GM18511 (cell line): ENCODE measurements around the gene IGF2BP1.
"Not testable (repeated sequence)": the region's sequence is repeated elsewhere in the genome, so short reads cannot be mapped to it uniquely, and the experiment has no call there.

Experiments
- ATAC-seq: cut with Tn5 transposase; IDR thresholded peaks from one replicate; pipeline ENCODE4 v1.9.1; 2021; ENCODE audit warnings: mild to moderate bottlenecking, moderate library complexity; ENCODE audit not compliant: unreplicated experiment

Gene IGF2BP1

GRCh38 chr17:48995304-48995973 lies 1.7 kb upstream of the IGF2BP1 start:
- ATAC-seq: no peak

DNA sequence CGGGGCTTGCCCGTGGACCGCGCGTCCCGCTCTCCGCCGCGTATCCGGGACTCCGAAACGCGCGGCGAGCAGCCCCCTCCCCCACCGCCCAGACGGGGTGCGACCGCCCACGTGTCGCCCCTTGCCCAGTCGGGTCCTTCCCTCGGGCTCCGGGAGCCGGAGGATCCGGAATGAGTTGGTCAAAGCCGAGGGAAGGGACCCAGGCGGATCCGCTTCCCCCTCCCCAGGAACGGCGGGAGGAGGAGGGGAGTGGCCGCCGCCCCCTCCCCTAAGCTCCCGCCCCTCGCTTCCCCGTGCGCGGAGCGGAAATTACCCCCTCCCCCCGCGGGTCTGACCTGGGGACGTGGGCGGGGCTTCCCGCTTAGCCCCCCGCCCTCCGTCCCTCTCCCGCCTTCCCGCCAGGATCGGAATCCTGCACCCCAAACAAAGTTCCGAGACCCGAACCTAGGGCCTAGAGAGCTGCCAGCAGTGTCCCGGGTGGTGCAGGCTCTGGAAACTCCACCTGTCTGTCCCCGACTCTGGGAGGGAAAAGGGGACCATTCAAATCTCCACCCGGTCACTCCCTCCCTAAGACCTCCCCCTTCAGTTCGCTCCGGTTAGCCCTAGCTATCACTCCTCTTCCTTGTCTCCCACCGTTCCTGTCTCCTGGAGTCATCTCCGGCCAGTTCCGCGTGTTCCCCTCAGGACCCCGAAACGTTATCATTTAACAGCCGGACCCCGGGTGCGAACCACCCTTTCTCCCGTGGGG lies 1.0 kb upstream of the IGF2BP1 start:
- no peak for ATAC-seq

GRCh38 chr17:48996722-48997102 lies 473 bp upstream of the IGF2BP1 start:
- no peak for ATAC-seq

DNA sequence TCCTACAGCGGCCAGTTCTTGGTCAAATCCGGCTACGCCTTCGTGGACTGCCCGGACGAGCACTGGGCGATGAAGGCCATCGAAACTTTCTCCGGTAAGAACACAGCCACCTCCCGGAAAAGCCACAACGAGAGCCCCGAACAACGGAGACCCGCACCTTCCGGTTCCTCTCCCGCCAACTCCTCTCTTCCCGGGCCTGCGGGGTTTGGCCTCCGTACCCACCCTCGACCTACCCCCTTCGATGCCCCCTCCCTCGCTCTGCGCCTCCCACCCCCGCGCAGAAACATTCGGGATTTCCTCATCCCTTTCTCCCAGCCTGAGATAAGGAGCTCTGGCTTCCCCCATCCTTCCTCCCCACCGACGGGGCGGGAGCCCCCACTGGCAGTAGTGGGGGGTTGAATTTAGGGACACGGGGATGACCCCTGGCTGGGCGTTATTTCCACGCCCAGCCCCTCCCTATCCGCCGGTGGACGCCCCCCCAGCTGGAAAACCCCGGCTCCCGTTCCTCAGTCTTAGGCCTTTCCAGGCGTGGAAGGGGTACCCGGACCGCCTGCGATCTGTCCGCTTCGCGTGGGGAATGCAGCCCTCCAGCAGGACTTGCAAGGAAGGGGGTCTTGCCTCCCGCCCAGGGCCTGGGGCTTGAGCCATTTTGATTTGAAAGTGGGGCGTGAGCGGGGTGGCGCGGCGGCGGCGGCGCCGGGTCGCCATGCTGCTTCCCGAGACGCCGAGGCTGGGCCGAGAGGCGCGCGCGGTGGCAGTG lies 822 bp downstream of the IGF2BP1 start:
- ATAC-seq: no peak

- ATAC-seq: no peak
These were observed 1.6 kb downstream of the IGF2BP1 start for GRCh38 chr17:48998587-48999440.

DNA sequence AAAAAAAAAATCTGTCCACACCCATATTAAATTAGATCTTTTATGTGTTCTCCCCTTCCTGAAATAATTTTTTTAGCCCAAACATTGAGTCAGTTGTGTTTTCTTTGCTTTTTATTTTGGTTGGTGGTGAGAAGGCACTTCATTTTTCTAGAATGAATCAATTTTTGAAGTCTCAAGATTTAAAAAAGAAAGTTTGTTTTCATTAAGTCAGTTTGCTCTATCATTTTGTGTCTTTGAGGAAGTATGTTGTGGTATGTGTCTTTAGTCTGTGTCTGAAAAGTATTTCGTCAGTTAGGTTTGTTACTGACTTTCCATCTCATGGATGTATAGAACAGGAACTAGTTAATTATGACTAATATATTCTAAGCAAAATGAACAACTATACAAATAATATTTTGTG lies 3.8 kb downstream of the IGF2BP1 start:
- ATAC-seq: no peak

DNA sequence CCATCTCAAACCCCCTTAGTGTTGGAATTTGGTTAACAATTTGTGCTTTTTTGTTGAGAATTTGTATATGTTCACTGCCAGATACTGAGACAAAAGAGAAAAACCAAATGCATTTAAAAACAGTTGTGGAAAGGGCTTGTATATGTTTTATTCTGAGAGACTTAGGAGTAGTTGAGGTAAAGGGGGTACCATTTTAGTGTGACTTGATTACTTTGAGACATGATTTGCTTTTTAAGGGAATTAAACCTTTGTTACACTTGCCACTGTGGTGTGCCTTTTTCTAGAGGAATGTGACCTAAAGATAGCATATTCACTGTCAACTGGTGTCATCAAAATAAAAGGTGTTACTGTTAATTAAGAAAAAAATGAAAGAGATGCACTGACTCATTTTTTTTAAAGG lies 4.5 kb downstream of the IGF2BP1 start:
- no peak for ATAC-seq

DNA sequence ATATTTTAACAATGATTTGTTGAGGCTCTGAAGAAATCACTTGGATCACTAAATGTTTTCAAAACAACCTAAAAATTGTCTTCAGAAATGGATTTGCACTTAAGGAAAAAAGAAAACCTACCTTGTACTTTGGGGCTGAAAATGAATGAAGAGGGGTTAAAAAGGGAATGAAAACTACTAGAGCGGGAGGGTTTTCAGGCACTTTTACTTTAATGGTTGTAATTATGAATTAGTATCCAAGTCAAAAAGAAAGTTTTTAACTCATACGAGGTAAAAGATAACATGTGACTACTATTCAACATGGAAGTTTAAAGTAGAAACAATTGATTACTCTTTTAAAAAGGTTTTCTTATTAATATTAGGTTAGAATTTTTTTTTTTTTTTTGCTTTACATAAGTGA lies 5.1 kb downstream of the IGF2BP1 start:
- no peak for ATAC-seq

DNA sequence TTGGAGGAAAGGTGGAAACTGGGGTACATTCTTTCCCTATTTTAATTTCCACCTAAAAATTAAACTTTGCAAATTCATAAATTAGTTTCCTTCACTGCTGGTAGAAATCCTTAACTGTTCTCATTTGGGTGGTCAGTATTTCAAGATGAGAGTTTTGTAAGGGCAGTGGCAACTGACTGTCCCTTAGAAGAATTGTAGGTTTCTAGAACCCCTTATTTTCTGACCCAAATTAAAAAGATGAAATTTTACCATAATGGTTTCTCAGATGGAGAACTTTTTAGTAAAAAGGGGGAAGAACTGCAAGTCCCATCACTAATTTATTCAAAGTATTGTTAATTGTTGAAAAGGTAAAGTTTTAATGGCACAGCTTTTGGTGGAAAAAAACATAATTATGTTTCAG lies 5.6 kb downstream of the IGF2BP1 start:
- ATAC-seq: no peak

DNA sequence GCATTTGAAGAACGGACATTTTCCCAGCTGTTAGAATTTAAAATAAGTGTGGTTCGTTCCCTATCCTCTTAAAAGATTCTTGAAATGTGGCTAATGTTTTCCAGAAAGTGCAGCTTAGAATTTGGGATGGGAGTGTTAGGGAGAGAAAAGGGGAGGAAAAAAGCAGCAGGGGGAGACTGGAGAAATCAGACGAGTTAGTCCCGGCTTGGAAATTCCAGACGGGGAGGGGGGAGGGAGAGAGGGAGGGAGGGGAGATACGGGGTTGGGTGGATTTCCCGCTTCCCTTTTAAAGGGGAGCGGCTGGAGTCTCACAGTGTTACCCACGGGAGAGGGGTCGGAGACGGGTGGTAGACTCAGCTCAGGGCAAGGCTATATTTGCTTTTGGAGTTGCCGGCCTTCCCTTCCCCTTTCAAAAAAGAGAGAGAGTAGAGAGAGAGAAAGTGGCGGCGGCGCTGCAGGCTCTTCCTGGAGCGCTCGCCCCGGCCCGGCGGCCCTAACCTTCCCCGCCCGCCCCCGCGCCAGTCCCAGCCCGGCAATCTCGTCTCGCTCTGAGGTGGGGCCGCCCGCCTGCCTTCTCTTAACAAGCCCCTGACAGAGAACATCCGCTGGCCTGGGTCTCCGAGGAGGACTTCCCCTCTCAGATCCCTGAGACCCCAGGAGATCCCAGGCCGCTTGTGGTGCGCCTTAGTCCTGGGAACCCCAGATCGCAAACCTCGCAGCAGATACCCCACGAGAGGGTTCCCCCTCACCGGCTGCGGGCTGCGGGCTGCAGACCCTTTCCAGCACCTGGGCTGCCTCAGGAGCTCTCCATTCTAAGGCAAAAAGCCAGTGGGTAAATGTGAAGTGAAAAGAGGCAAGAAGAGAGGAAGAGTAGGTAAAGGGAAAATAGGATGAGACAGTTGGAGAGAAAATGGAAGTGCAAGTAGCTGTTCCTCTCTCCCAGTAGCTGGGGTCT lies 6.6 kb downstream of the IGF2BP1 start:
- no peak for ATAC-seq

DNA sequence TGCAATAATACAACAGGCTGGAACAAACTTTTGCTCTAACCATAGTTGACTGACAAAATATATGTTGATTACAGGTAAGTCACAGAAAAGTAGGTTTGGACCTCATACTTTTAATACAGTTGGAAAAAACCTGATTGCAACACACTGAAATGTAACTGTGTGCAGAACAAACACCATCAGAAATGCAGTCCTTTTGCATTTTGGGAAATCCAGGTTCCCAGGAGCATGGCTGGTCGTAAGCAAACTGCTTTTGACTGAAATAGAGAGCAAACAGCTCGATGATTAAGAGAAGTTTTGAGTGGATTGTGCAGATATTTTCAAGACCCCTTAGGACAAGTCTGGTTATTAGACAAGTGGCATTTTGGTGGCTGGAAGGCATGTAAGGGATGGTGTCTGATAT lies 8.0 kb downstream of the IGF2BP1 start:
- no peak for ATAC-seq

GRCh38 chr17:49008908-49009307 lies 11.7 kb downstream of the IGF2BP1 start:
- ATAC-seq: not testable (repeated sequence)

DNA sequence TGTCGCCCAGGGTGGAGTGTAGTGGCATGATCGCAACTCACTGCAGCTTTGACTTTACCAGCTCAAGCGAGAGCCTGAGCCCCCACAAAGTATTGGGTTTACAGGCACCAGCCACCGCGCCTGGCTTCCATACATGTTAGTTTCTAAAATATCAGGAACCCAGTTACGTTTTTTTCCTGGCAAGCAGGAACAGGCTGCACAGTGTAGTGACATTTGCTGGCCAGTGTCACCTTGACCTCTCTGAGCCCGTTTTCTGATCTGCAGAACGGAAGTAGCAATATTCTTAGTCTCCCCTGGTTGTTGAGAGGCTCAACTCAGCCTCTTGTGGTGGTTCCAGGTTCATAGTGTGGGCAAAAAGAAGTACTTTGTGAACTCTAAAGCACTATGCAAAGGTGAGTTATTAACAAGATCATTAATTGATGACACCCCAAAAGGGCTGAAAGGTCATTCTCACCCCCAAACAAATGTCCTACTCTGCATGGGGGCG lies 15.6 kb downstream of the IGF2BP1 start:
- ATAC-seq: no peak

DNA sequence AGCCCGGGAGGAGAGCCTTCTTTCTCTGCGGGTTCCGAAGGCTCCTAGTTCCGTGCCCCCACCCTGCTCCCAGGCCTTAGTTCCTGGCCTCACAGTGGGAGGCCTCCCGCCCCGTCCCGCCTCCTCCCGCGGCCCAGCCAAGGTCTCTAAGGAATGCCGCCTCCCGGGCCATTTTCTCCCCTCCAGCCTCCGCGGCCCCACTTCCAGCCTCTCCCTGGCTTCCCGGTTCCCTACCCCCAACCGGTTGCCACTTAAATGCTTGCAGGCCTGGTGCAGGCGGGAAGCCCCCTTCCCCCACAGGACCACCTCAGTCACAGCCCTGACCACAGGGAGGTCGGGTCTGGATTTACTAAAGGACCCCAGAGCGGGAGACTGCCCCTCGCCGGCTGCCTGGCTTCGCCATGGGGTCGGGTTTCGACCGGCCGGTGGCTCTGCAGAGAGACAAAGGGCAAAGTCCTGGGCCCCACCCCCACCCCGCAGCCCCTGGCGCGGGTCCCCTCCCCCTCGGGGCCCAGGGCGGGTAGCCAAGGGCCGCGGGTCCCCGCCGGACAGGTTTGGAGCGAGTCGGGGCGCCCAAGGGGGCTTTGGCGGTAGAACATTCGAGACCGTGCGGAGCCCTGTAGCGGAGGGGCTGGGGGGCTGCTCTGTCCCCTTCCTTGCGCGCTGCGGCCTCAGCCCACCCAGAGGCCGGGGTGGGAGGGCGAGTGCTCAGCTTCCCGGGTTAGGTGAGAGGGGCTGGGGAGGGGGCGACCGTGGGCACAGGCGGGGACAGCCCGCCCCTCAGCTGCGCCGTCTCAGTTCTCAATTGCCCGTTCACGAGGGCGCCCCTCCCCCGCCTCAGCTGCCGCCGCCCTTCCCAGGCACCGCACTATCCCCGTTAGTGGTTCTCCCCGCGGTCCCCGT lies 16.4 kb downstream of the IGF2BP1 start:
- no peak for ATAC-seq

- no peak for ATAC-seq
These were observed 18.2 kb downstream of the IGF2BP1 start for GRCh38 chr17:49015179-49015923.

- no peak for ATAC-seq
These were observed 19.0 kb downstream of the IGF2BP1 start for GRCh38 chr17:49015924-49016774.
